ENCODE data around the gene STX8.
"Not testable (repeated sequence)": the region's sequence is repeated elsewhere in the genome, so short reads cannot be mapped to it uniquely, and the experiment has no call there.

Gene STX8

GRCh38 chr17:9382626-9383025 lies 193.0 kb downstream of the STX8 start:
- no peak for DNase-seq

- no peak for DNase-seq
Measured at GRCh38 chr17:9381068-9381467, 194.6 kb downstream of the STX8 start.

- DNase-seq = no peak
Measured at GRCh38 chr17:9380361-9380760, 195.3 kb downstream of the STX8 start.

- not testable (repeated sequence) for DNase-seq
Measured at GRCh38 chr17:9376177-9376576, 199.4 kb downstream of the STX8 start.

- DNase-seq = peak; percentile 82
Measured at GRCh38 chr17:9371019-9371418, 204.6 kb downstream of the STX8 start.

- DNase-seq = no peak
Measured at GRCh38 chr17:9370467-9370866, 205.2 kb downstream of the STX8 start.

- no peak for DNase-seq
Measured at GRCh38 chr17:9368631-9369030, 207.0 kb downstream of the STX8 start.

- DNase-seq = no peak
Measured at GRCh38 chr17:9367156-9367555, 208.5 kb downstream of the STX8 start.

- DNase-seq = no peak
Measured at GRCh38 chr17:9364837-9365430, 210.7 kb downstream of the STX8 start.

- DNase-seq = no peak
Measured at GRCh38 chr17:9363440-9364350, 211.9 kb downstream of the STX8 start.

- no peak for DNase-seq
Measured at GRCh38 chr17:9361188-9361955, 214.2 kb downstream of the STX8 start.

GRCh38 chr17:9360677-9361081 lies 214.9 kb downstream of the STX8 start:
- no peak for DNase-seq

GRCh38 chr17:9356488-9356911 lies 219.1 kb downstream of the STX8 start:
- DNase-seq = no peak

- DNase-seq = no peak
Measured at GRCh38 chr17:9355846-9356245, 219.8 kb downstream of the STX8 start.

GRCh38 chr17:9355231-9355630 lies 220.4 kb downstream of the STX8 start:
- DNase-seq = not testable (repeated sequence)

GRCh38 chr17:9350080-9350479 lies 225.5 kb downstream of the STX8 start:
- no peak for DNase-seq

GRCh38 chr17:9346296-9346926 lies 229.2 kb downstream of the STX8 start:
- DNase-seq = no peak

GRCh38 chr17:9343516-9343915 lies 232.1 kb downstream of the STX8 start:
- DNase-seq = no peak

GRCh38 chr17:9342225-9342624 lies 233.4 kb downstream of the STX8 start:
- DNase-seq = no peak

- no peak for DNase-seq
Measured at GRCh38 chr17:9339958-9340357, 235.7 kb downstream of the STX8 start.

- DNase-seq = not testable (repeated sequence)
Measured at GRCh38 chr17:9339482-9339881, 236.1 kb downstream of the STX8 start.

GRCh38 chr17:9336817-9337216 lies 238.8 kb downstream of the STX8 start:
- no peak for DNase-seq
